Hypothalamus (tissue), 51 donors: ENCODE measurements around the gene PTPN7.
"Not testable (repeated sequence)": the region's sequence is repeated elsewhere in the genome, so short reads cannot be mapped to it uniquely, and the experiment has no call there.

Experiments used
- DNase-seq, 51 donors: peaks; one replicate each; lab custom pipeline; 2025; lab: John Stamatoyannopoulos, UW

Gene PTPN7

DNA sequence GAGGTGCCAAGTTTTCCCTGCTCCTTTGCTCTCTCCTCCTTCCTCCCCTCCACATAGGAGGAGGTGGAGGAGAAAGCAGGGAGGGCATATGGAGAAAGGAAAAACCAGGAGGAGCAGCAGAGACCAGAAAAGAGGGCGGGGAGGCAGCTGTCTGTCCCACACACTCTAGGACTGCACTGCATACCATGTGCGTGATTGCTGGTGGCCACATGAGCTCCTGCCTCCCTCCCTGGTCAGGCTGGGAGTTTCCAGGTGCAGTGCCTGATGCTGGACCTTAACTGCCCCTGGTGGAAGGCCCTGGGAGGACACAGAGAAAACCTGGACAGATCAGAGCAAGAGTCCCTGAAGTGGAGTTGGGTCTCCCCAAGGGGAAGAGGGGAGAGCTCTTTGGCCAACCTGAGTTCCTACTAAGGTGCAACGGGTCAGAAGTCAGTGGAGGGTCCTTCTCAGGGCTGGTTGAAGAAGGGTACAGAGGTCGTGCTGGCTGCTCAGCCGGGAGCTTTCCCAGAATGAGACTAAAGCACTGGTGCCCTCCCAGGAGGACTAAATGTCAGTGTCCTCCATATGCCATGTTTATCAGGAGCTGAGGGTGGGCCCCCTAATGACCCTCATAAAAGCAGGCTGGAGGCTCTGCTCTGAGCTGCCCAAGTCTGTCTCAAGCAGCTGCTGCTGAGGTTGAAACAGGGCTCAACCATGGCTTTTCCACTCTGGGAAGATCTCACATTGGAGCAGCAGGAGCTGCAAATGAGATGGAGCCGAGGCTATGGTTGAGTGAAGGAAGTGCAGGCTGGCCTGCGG, 29.7 kb upstream of the PTPN7 start:
- DNase-seq: no peak

DNA sequence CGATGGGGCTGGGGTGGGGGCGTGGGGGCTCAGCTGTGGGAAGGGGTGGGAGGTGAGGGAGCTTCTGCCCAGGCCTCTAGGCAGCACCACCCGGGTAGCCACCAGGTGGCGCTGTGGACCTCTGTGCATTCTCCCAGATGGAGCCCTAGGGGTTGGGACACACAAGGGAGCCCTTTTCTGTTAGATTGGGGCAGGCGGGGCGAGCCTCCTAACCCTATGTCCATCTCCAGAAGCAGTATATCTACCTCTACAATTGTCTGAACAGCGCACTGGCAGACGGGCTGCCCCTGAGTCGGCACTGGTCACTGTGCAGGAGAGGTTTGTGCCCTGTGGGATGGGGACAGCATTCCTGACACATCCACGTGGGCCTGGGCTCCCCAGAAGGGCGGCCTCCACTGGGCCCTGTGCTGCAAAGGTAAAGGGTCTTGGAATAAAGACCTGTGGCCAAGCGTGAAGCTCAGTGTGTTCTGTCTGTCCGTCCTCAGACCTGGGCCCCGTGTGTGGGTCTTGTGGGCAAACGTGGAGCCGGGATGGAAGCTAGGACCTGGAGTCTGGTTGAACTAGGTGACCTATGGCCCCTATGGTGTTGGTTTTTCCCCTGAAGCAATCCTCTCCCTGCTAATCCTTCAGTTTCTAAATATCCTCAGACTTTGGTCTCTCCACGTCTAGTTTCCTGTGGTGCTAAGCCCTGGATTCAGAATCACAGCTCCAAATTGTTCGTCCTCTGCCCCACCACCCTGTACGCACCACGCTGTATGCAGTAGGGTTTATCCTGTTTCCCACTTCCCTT, 28.8 kb upstream of the PTPN7 start:
- peak in 41 of 51 donors; percentile 7 to 83 (median 45) for DNase-seq

DNA sequence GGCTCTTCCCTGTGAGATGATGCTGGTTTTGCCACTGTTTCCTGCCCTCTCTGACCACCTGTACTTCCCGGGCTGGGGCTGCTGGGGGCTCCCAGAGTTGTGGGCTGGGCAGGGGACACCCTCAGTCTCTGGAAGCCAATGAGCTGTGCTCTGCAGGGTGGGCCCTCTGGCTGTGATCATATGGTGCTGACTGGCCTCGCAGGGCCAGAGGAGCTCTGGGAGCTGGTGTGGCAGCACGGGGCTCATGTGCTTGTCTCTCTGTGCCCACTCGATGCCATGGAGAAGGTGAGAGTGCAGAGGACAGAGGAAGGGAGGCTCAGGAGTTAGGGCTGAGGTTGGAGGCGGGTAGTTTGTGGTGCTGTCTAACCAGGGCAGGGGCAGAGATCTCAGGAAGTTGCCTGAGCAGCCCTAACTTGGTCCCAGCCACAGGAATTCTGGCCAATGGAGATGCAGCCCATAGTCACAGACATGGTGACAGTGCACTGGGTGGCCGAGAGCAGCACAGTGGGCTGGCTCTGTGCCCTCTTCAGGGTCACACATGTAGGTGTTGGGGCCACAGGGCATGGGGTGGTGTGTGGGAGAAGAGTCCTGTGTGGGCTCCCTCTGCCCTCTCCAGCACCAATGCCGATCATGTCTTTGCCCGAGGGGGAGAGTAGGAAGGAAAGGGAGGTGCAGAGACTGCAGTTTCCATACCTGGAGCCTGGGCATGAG, 27.4 kb upstream of the PTPN7 start:
- DNase-seq: no peak

DNA sequence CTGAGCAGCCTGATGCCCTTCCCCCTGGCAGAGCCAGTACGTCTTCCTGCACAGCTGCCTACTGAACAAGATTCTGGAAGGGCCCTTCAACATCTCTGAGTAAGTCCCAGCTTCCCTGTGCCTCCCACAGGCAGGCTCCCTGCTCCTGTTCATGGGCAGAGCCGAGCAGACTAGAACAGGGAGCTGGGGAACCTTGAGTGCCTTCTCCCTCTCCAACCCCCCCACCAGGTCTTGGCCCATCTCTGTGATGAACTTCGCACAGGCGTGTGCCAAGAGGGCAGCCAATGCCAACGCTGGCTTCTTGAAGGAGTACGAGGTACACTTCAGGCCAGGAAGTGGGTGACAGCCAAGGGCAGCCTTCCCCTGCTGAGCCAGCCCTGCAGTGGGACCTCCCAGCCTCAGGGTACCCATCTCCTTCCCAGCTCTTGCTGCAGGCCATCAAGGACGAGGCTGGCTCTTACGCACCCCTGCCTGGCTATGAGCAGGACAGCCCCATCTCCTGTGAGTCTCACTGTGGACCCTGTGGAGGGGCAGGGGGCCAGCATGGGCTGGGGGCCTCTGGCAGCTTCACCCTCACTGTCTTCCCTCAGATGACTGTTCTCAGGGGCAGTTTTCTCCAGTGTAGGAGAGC, 26.8 kb upstream of the PTPN7 start:
- DNase-seq: no peak

DNA sequence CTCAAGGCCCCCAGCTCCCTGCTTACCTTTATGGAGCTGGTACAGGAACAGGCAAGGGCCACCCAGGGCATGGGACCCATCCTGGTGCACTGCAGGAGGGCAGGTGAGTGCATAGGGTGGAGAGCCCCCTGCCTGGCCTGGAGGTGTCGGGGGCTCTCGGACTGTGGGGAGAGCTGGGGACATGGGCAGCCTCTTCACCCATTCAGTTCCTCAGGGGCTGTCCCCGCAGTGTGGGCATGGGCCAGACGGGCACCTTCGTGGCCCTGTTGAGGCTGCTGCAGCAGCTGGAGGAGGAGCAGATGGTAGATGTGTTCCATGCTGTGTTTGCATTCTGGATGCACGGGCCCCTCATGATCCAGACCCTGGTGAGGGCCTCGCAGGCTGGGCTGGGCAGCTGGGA, 25.9 kb upstream of the PTPN7 start:
- DNase-seq: no peak

DNA sequence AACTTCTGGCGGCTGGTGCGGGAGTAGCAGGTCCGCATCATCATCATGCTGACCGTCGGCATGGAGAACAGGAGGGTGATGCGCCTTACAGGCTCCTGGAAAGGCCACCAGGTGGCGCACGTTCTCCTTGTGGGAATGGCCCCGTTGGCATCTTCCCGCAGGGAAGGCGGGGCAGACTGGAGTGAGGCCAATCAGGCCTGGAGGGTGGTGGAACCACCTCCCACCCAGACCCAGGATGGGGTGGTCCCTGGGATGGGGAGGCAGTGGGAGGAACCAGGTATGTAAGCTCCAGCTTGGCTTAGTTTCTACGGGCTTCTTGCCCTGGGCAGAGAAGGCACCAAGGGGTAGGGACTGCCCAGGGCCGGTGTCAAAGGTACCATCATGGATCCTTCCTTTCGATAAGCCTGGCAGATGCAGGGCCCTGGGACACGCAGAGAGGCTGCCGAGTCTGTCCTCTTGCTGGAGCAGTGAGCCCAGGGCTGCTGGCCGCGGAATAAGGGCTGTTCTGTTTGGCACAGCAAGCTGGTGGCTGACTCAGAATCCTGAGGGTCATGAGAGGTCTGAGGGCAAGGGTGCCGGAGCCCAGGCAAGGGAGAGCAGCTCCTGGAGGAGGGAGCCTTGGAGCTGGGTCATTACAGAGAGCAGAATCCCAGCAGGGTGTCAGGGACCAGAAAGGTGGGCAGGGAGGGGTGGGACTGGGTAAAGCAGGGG, 24.5 kb upstream of the PTPN7 start:
- peak in 46 of 51 donors; percentile 10 to 84 (median 54) for DNase-seq

DNA sequence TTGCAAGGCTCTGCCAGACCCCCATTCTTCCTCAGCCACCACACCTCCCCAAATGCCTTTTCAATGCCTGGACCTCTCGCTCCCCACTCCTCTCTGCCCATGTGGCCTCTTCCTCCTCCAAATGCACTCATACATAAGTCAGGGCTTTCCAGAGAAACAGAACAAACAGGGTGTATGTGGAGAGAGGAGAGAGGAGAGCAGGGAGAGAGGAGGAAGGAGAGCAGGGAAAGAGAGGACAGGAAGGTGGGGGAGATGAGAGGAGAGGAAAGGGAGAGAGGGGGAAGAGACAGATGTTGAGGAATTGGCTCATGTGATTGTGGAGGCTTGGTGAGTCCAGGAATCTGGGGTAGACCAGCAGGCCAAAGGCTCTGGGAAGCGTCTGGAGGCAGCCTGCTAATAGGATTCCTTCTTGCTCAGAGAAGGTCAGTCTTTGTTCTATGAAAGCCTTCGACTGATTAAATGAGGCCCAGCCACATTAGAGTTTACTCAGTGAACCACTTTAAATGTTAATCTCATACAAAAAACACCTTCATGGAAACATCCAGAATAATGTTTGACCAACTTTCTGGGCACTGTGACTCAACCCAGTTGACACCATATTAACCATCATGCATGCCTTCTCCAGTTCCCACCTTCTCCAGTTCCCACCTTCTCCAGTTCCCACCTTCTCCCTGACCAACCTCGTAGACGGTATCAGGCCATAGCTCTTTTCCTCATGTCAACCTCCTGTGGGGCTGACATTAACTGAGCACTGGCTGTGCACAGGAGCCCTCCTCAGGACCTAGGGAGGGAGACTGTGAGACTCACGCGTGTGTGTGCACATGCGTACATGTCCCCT, 21.9 kb upstream of the PTPN7 start:
- no peak for DNase-seq

DNA sequence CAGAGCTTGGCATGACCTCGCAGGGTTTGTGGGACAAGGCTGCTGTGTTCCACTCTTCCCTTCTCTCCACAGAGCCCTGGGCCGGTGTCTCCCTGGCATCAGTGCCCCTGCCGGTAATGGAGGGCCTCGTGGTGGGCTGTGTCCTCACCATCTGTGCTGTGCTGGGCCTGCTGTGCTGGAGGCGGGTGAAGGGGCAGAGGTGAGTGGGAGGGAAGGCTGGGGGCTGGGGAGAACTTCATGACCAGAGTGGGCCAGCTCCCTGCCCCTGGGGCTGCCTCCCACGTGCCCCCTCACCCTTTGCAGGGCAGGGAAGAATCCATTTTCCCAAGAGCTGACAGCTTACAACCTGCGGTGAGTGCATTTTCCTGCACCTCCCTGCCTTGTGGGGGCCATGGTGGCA, 21.2 kb upstream of the PTPN7 start:
- DNase-seq: no peak

DNA sequence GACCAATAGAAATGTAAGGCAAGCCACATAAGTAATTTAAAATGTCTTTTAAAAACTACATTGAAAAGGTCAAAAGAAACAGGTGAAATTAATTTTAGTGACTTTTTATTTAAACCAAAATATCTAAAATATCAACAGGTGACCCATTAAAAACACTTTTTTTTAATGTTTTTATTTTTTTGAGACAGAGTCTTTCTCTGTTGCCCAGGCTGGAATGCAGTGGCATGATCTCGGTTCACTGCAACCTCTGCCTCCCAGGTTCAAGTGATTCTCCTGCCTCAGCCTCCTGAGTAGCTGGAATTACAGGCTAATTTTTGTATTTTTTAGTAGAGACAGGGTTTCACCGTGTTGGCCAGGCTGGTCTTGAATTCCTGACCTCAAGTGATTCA, 20.3 kb upstream of the PTPN7 start:
- DNase-seq: not testable (repeated sequence)

DNA sequence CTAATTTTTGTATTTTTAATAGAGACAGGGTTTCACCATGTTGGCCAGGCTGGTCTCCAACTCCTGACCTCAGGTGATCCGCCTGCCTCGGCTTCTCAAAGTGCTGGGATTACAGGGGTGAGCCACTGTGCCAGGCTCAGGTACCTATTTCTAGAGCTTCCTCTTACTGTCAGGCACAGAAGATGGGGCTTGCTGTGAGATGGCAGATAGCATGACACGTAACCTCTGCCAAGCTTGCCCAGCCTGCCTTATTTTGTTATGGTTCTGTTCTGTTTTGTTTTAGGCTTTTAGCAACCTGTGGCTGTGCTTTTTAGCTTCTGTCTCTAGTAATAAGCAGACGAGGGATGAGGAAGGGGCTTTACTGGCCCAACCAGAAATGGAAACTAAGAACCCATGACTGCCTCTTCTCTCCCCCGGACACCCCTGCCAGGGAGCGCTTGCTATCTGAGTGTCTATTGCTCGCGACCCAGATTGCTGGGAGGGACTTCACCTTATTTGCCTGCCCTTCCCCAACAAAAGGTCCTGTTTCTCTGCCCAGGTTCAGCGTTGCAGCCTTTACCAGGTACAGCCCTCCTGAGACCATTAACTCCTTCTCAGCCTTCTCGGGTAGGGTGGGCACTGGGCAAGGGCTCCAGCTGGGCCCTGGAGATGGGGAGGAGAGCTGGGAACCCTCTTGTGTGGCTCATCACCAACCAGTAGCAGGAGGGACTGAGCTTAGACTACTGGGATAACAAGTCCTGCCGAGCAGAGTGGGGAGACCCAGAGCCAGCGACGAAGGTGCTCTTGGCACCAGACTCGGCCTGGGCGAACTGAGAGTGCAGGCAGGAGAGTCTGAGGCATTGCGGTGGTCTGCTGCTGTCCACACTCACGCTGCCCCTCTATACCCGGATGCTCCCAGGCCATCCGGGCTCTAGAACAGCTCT, 19.7 kb upstream of the PTPN7 start:
- DNase-seq: no peak

DNA sequence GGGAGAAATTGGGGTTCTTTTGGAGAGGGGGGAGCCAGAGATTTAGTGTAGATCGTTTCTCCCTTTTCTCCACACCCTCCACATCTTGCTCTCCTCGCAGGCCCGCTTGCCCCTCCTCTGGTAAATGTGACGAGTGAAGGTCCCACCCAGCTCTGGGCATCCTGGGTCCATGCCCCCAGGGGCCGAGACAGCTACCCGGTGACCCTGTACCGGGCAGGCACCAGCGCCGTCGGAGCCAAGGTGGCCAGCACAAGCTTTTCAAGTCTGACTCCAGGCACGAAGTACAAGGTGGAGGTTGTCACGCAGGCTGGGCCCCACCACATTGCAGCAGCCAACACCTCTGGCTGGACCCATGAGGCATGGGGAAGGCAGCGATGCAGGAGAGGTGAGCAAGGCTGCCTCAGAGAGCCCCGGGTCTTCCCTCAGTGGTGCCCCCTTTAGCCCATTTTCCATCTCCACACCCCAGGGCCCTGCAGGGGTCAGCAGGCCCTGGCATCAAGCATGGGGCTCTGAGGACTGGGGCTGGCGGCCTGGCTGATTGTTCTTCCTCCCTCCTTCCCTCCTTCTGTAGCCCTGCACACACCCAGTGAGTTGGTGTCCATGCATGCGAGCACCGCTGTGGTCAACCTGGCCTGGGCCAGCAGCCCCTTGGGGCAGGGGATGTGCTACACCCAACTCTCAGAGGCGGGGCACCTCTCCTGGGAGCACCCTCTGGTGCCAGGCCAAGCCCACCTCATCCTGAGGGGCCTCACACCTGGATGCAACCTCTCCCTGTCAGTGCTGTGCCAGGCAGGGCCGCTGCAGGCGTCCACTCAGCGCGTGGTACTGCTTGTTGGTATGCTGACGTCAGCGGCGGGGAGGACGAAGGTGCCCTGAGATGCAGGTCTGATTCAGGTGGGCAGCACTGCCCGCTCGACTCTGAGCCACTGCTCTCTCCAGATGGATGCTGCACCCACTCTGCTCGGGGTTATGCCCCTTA, 16.8 kb upstream of the PTPN7 start:
- DNase-seq: no peak

DNA sequence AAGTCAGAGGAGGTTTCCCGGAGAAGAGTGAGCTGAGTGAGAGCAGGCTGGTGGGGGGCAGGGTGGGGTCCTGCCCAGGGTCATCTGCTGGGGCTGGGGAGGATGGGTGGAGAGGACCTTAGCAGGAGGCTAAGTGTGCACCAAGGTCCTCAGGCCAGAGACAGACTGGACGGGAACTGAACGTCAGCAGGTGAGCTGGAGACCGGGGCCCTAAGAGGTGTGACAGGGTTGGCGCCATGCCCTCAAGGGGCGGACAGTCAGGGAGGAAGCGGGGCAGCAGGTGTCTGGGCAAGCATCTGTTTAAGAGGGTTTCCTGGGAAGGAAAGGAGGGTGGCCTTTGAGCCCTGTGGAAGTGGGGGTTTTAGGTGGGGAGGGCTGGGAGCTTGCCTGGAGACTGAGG, 13.6 kb upstream of the PTPN7 start:
- DNase-seq: no peak

DNA sequence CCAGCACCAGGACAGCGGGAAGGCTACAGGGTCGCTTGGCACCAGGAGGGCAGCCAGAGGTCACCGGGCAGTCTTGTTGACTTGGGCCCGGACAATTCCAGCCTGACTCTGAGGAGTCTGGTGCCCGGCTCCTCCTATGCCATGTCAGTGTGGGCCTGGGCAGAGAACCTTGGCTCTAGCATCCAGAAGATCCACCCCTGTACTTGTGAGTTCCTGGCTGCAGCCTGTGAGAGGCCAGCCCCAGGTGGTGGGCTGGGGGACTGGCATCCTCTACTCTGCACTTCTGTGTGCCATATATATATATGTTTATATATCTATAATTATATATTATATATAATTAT, 11.6 kb upstream of the PTPN7 start:
- no peak for DNase-seq

DNA sequence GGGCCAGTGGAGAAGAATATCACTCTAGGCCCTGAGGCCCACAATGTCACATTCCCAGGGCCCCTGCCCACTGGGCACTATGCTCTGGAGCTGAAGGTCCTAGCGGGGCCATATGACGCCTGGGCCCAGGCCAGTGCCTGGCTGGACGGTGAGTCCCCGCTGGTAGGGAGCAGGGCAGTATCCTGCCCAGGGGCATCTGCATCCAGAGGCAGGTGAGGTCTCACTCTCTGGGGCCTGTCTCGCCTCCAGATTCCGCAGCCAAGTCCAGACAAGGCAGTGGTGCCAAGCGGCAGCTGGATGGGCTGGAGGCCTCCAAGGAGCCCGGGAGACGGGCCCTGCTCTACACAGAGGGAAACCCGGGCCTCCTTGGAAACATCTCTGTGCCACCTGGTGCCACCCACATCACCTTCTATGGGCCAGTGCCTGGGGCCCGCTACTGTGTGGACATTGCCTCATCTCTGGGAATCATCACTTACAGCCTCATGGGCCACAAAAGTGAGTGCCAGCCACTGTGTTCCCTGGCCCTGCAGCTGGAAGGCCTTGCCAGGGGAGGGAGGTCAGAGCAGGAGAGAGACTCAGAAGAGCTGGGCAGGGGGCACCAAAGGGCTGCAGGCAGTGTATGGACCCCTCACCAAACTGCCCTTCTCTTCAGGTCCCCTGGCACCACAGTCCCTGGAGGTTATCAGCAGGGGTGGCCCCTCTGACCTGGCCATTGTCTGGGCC, 11.1 kb upstream of the PTPN7 start:
- DNase-seq: no peak

DNA sequence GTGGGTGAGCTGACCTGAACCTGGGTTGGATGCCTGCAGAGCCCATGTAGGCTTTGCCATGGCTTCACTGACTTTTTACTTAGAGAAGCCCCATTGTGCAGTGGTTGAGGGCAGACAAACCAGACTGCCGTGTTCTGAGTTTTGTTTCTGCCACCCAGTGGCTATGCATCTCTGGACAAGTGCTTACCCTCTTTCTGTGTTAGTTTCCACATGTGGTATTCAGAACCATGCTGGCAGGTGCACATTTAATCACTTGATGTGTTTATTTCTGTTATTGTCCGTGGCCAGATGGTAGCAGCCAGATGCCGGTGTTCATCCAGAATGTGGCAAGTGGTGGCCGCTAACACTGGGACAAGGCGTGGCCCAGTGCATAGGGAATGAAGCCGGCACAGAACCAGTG, 10.3 kb upstream of the PTPN7 start:
- DNase-seq: no peak

DNA sequence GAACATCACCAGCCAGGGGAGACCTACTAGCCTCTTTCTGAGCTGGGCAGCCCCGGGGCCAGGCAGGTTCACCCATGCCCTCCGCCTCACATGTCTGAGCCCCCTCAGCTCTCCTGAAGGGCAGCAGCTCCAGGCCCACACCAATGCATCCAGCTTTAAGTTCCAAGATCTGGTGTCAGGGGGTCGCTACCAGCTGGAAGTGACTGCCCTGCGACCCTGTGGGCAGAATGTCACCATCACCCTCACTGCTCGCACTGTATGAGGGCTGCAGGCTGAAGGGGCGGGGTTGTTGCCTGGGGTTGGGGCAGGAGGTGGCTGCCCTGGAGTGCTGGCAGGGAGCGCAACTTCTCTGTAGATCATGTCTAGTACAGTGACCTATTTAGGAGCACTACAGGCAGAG, 8.5 kb upstream of the PTPN7 start:
- no peak for DNase-seq
